Measurements from ENCODE around the gene KIF26A. TPM values are rescaled to one million over a fixed set of nuclear protein-coding genes. Genes with fewer than 3 reads are reported as not detected.

The KIF26A gene
- total RNA-seq, 1 donor from 2014 or later: 4.4 TPM

- DNase-seq: no peak
- ATAC-seq: no peak
- no peak for TF ChIP-seq CTCF (IDR thresholded peaks at IDR 0.05)
- H3K27me3 ChIP-seq (ENCODE audit: low read depth): peaks cover 5% of the 10 kb centered on the region
- H3K9me3 ChIP-seq: no peaks in the 10 kb centered on the region
- intact Hi-C loops (cut with DNase I): no loop called here
- H3K36me3 ChIP-seq: no peaks in the 10 kb centered on the region
- no peaks in the 10 kb centered on the region for H3K4me1 ChIP-seq
- H3K27ac ChIP-seq: no peak overlapping the region
- no peak overlapping the region for H3K4me3 ChIP-seq
These were observed 59.3 kb downstream of the KIF26A start for GRCh38 chr14:104197449-104198247.

- no peaks in the 10 kb centered on the region for H3K4me1 ChIP-seq
- no peaks in the 10 kb centered on the region for H3K36me3 ChIP-seq
- H3K27ac ChIP-seq: no peak overlapping the region
- ATAC-seq: no peak
- H3K9me3 ChIP-seq: no peaks in the 10 kb centered on the region
- H3K4me3 ChIP-seq: no peak overlapping the region
- DNase-seq: no peak
- TF ChIP-seq CTCF (IDR thresholded peaks at IDR 0.05): no peak
- intact Hi-C loops (cut with DNase I): no loop called here
- H3K27me3 ChIP-seq (ENCODE audit: low read depth): peaks cover 10% of the 10 kb centered on the region
These were observed 61.0 kb downstream of the KIF26A start for GRCh38 chr14:104199266-104199895.

GRCh38 chr14:104200106-104200505 is 61.7 kb downstream of the KIF26A start:
- Histone ChIP-seq H3K27ac (no peak overlapping the region), H3K27me3 (ENCODE audit: low read depth) (peaks cover 10% of the 10 kb centered on the region), H3K4me3 (no peak overlapping the region), H3K4me1 (no peaks in the 10 kb centered on the region), H3K9me3 (no peaks in the 10 kb centered on the region), H3K36me3 (no peaks in the 10 kb centered on the region)
- intact Hi-C loops (cut with DNase I): no loop called here
- ATAC-seq: no peak
- TF ChIP-seq CTCF (IDR thresholded peaks at IDR 0.05): no peak
- no peak for DNase-seq

- no peak for DNase-seq
- no peaks in the 10 kb centered on the region for H3K9me3 ChIP-seq
These were observed 62.2 kb downstream of the KIF26A start for GRCh38 chr14:104200591-104200990.

GRCh38 chr14:104201063-104201462 is 62.7 kb downstream of the KIF26A start:
- no peak for TF ChIP-seq CTCF (IDR thresholded peaks at IDR 0.05)
- Histone ChIP-seq H3K27me3 (ENCODE audit: low read depth) (peaks cover 10% of the 10 kb centered on the region), H3K4me1 (no peaks in the 10 kb centered on the region), H3K4me3 (no peak overlapping the region), H3K36me3 (no peaks in the 10 kb centered on the region), H3K27ac (no peak overlapping the region), H3K9me3 (no peaks in the 10 kb centered on the region)
- intact Hi-C loops (cut with DNase I): no loop called here
- DNase-seq: no peak
- no peak for ATAC-seq

More at GRCh38 chr14:104200591-104200990, 62.2 kb downstream of the KIF26A start:
- Histone ChIP-seq H3K27me3 (ENCODE audit: low read depth) (peaks cover 10% of the 10 kb centered on the region), H3K4me1 (no peaks in the 10 kb centered on the region), H3K27ac (no peak overlapping the region), H3K36me3 (no peaks in the 10 kb centered on the region), H3K4me3 (no peak overlapping the region)
- intact Hi-C loops (cut with DNase I): no loop called here
- TF ChIP-seq CTCF (IDR thresholded peaks at IDR 0.05): no peak
- no peak for ATAC-seq

Data from lower lobe of right lung (tissue), 2 donors.